WERI-Rb-1 (cell line): Measurements from ENCODE around the gene REXO1.
"Not testable (repeated sequence)": the region's sequence is repeated elsewhere in the genome, so short reads cannot be mapped to it uniquely, and the experiment has no call there.

ENCODE experiments used
- DNase-seq: peaks from one replicate; pipeline ENCODE4 v3.0.0-alpha.2; 2020
- H3K27ac ChIP-seq: fragments of 250-450 bp; sonication (Bioruptor Pico); 2 replicates; pipeline ENCODE4 v1.5.1; 2020; ENCODE audit warnings: mild to moderate bottlenecking, moderate library complexity
- H3K27me3 ChIP-seq: fragments of 250-450 bp; sonication (Bioruptor Pico); 2 replicates; pipeline ENCODE4 v1.5.1; 2021; ENCODE audit warnings: mild to moderate bottlenecking, low read depth, moderate library complexity; ENCODE audit not compliant: insufficient read depth, severe bottlenecking
- H3K36me3 ChIP-seq: fragments of 250-450 bp; sonication (Bioruptor Pico); 2 replicates; pipeline ENCODE4 v1.5.1; 2020; ENCODE audit warnings: mild to moderate bottlenecking, moderate library complexity
- H3K4me3 ChIP-seq: 2 replicates; pipeline ENCODE4 v1.5.1; 2011; ENCODE audit warnings: low read depth, mild to moderate bottlenecking, control low read depth, low read length
- H3K9me3 ChIP-seq: fragments of 250-450 bp; sonication (Bioruptor Pico); 2 replicates; pipeline ENCODE4 v1.5.1; 2021; ENCODE audit warnings: mild to moderate bottlenecking, moderate library complexity; ENCODE audit not compliant: severe bottlenecking
- TF ChIP-seq, protein P1 (sequence below): IDR thresholded peaks from 2 replicates; pipeline ENCODE4 v1.5.1; 2011; ENCODE audit warnings: low read depth, mild to moderate bottlenecking, control low read depth, inconsistent platforms, low read length

The REXO1 gene, protein sequence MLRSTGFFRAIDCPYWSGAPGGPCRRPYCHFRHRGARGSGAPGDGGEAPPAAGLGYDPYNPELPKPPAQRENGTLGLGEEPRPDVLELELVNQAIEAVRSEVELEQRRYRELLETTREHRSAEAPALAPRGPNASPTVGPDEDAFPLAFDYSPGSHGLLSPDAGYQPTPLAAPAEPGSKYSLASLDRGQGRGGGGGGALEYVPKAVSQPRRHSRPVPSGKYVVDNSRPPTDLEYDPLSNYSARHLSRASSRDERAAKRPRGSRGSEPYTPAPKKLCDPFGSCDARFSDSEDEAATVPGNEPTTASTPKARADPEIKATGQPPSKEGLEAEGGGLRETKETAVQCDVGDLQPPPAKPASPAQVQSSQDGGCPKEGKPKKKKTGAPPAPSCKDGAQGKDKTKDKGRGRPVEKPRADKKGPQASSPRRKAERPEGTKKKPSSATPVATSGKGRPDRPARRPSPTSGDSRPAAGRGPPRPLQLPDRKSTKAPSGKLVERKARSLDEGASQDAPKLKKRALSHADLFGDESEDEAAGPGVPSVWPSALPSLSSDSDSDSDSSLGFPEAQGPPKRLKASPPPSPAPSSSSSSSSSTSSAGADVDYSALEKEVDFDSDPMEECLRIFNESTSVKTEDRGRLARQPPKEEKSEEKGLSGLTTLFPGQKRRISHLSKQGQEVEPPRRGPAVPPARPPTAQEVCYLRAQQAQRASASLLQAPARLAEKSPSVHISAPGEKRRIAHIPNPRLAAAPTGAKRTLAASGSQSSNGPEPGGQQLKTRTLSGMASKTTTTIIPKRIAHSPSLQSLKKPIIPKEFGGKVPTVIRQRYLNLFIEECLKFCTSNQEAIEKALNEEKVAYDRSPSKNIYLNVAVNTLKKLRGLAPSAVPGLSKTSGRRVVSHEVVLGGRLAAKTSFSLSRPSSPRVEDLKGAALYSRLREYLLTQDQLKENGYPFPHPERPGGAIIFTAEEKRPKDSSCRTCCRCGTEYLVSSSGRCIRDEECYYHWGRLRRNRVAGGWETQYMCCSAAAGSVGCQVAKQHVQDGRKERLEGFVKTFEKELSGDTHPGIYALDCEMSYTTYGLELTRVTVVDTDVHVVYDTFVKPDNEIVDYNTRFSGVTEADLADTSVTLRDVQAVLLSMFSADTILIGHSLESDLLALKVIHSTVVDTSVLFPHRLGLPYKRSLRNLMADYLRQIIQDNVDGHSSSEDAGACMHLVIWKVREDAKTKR

DNA sequence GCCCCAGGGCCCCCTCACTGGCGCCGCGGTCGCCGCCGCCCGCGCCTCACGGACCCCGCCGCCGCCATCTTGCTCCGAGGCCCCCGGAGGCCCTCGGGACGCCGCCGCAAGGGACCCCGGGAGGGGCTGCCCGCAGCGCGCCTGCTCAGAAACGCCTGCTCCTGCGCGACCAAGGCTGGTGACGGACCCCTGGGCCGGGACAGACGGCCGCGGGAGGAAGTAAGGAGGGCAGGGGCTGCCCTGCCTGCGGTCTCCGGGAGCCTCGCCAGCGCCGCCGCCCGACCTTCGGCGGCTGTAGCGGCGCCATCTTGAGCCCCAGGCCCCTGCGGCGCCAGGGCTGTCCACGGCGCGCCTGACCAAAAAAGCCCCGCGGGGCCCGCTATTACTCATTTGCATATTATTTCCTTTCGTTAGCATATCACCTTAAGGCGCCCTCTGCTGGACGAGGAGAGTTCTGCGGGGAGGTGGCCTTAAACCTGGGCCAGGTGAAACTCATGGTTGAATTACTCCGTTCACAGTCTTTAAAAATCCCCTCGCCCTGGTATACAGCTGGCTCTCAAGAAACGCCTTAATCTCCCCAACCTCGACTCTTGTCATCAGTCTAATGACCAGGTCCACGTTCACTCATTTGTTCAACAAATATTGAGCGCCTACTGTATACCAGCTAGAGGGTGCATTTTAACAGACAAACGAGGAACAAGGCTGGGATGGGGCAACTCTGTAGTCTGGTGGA, at the start of gene REXO1:
REXO1 (minus strand) TSS at position 85 of the 733 bp plus-strand sequence. CDS start 125 bp downstream, outside the sequence.
- peak within 1 kb of the TSS; percentile 81 for H3K4me3 ChIP-seq
- peaks cover 26% of the 10 kb centered on the region for H3K36me3 ChIP-seq
- peak within 1 kb of the TSS; percentile 100 for H3K27ac ChIP-seq
- peak; percentile 96 for DNase-seq
- no peaks in the 10 kb centered on the region for H3K9me3 ChIP-seq
- no peaks in the 10 kb centered on the region for H3K27me3 ChIP-seq
- TF ChIP-seq, protein P1, sequence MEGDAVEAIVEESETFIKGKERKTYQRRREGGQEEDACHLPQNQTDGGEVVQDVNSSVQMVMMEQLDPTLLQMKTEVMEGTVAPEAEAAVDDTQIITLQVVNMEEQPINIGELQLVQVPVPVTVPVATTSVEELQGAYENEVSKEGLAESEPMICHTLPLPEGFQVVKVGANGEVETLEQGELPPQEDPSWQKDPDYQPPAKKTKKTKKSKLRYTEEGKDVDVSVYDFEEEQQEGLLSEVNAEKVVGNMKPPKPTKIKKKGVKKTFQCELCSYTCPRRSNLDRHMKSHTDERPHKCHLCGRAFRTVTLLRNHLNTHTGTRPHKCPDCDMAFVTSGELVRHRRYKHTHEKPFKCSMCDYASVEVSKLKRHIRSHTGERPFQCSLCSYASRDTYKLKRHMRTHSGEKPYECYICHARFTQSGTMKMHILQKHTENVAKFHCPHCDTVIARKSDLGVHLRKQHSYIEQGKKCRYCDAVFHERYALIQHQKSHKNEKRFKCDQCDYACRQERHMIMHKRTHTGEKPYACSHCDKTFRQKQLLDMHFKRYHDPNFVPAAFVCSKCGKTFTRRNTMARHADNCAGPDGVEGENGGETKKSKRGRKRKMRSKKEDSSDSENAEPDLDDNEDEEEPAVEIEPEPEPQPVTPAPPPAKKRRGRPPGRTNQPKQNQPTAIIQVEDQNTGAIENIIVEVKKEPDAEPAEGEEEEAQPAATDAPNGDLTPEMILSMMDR = peak; percentile 75

DNA sequence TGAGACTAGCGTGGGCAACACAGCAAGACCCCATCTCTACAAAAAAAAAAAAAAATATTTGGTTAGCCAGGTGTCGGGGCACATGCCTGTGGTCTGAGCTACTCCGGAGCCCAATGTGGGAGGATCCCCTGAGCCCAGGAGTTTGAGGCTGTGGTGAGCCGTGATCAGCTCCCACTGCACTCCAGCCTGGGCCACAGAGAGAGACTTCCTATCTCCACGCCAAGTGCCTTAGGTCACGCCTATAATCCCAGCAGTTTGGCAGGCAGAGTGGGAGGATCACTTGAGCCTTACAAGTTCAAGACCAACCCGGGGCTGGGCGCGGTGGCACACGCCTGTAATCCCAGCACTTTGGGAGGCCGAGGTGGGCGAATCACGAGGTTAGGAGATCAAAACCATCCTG, 48.2 kb upstream of the REXO1 start:
- Histone ChIP-seq H3K9me3 (no peaks in the 10 kb centered on the region), H3K27me3 (no peaks in the 10 kb centered on the region), H3K36me3 (no peaks in the 10 kb centered on the region), H3K27ac (no peak overlapping the region), H3K4me3 (no peak overlapping the region)
- DNase-seq = no peak
- TF ChIP-seq, protein P1 = no peak

DNA sequence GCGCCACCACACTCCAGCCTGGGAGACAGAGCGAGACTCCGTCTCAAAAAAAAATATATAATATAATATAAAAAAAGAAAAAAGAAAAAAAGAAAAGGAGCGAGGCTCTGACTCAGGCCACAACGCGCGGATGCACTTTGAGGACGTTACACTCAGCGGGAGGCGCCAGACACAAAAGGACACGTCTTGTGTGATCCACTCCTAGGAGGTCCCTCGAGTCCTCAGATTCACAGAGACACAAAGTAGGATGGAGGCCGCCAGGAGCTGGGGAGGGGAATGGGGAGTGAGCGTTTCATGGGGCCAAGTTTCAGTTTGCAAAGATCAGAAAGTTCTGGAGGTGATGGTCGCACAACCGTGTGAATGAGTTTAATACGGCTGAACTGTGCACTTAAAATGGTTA, 45.5 kb upstream of the REXO1 start:
- no peaks in the 10 kb centered on the region for H3K27me3 ChIP-seq
- no peaks in the 10 kb centered on the region for H3K36me3 ChIP-seq
- no peak overlapping the region for H3K4me3 ChIP-seq
- H3K9me3 ChIP-seq = no peaks in the 10 kb centered on the region
- H3K27ac ChIP-seq = no peak overlapping the region
- no peak for DNase-seq
- TF ChIP-seq, protein P1 = no peak

DNA sequence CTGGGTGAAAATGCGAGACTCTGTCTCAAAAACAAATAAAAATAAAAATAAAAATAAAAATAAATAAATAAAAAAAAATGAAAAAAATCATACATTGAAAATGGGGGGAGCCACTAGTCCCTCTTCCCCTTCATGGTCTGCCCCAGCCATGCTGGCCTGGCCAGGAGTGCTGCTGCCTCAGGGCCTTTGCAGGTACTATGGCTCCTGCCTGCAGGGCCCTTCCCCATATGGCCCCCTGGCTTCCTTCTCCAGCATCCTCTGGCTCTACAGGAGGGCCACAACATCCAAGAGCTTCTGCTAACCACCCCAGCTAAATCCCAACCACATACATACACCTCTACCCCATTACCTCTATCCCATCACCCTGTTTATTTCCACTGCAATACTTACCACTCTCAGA, 41.6 kb upstream of the REXO1 start:
- H3K4me3 ChIP-seq = no peak overlapping the region
- no peak for DNase-seq
- TF ChIP-seq, protein P1 = no peak
- H3K27ac ChIP-seq = no peak overlapping the region
- no peaks in the 10 kb centered on the region for H3K9me3 ChIP-seq
- H3K27me3 ChIP-seq = no peaks in the 10 kb centered on the region
- no peaks in the 10 kb centered on the region for H3K36me3 ChIP-seq

DNA sequence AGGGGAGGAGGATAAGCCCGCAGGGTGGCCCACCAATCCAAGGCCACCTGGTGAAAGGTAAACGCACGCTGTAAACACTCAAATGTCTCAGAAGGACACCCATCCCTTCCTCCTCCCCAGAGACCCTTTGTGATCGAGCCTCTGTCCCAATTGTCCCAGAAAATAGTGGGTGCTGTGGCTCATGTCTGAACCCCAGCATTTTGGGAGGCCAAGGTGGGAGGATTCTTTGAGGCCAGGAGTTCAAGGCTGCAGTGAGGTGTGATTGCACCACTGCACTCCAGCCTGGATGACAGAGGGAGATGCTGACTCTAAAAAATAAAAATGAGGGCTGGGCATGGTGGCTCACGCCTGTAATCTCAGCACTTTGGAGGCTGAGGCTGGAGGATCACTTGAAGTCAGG, 40.1 kb upstream of the REXO1 start:
- Histone ChIP-seq H3K27ac (no peak overlapping the region), H3K36me3 (no peaks in the 10 kb centered on the region), H3K9me3 (no peaks in the 10 kb centered on the region), H3K4me3 (no peak overlapping the region), H3K27me3 (no peaks in the 10 kb centered on the region)
- no peak for DNase-seq
- TF ChIP-seq, protein P1 = no peak

DNA sequence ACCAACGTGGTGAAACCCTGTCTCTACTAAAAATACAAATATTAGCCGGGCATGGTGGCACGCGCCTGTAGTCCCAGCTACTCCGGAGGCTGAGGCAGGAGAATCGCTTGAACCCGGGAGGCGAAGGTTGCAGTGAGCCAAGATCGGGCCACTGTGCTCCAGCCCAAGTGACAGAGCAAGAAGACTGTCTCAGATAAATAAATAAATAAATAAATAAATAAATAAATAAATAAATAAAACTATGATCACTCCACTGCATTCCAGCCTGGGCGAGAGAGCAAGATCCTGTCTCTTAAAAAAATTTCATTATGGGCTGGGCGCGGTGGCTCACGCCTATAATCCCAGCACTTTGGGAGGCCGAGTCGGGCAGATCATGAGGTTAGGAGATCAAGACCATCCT, 38.1 kb upstream of the REXO1 start:
- H3K27ac ChIP-seq, H3K4me3 ChIP-seq, H3K27me3 ChIP-seq, H3K36me3 ChIP-seq, DNase-seq, H3K9me3 ChIP-seq: not testable (repeated sequence)

DNA sequence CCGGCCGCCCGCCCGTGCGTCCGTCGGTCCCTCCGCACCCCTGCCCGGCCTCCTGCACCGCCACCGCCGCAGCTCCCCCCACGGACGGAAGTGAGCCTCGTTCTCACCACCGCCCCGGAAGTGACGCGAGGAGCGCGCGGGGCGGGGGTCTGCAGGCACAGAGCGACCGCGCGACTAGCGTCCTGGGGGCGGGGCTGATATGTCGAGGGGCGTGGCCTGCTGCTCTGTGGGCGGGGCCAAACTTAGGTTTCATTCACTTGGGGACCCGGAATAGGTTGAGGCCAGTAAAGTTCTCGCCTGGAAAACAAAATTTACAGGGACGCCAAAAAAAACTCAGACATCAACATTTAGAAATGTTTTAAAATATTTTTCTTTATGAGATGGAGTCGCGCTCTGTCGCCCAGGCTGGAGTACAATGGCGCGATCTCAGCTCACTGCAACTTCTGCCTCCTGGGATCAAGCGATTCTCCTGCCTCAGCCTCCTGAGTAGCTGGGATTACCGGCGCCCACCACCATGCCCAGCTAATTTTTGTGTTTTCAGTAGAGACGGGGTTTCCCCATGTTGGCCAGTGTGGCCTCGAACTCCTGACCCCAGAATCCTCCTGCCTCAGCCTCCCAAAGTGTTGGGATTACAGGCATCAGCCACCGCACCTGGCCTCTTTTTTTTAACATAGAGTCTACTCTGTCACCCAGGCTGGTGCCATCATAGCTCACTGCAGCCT, 37.3 kb upstream of the REXO1 start, which contains the start of gene ABHD17A:
ABHD17A (minus strand) TSS at position 99 of the 722 bp plus-strand sequence. CDS start 3,930 bp downstream, outside the sequence.
- Histone ChIP-seq H3K4me3 (peak within 1 kb of the TSS; percentile 80), H3K27ac (peak within 1 kb of the TSS; percentile 46; the same call in 1 of the 2 replicates)
- peak; percentile 93 for DNase-seq

More for the DNA sequence above, 37.3 kb upstream of the REXO1 start, which contains the start of gene ABHD17A:
- H3K27me3 ChIP-seq, H3K9me3 ChIP-seq, H3K36me3 ChIP-seq: not testable (repeated sequence)
